HCT116 (cell line): Measurements from ENCODE around the gene GUCA2A. TPM values are rescaled to one million over a fixed set of nuclear protein-coding genes. Genes with fewer than 3 reads are reported as not detected.

Experiments used
- ATAC-seq: fragments of 200-7000 bp; cut with Tn5 transposase; 2 replicates; pipeline ENCODE4 v1.9.1; 2020; ENCODE audit warnings: mild to moderate bottlenecking, moderate library complexity
- BruUV-seq: library from RNA; stranded (reverse); fragments of 400-500 nt; replicated peaks from 2 replicates; lab custom pipeline; 2021; lab: Mats Ljungman, UMichigan
- CTCF ChIA-PET: fragments of 300-600 bp; sonication (Branson Sonifier 250); formaldehyde crosslinking; loops from one replicate; lab custom pipeline; 2021; ENCODE audit warnings: antibody characterized with exemption; lab: Charles Lee
- POLR2A ChIA-PET: fragments of 300-600, 350-600 bp; sonication (Branson Sonifier 250); formaldehyde crosslinking; loops from one replicate; lab custom pipeline; 2021; ENCODE audit warnings: antibody characterized with exemption; lab: Charles Lee
- RAD21 ChIA-PET, 2 experiments: fragments of 300-600 bp; sonication (Branson Sonifier 250); formaldehyde crosslinking; loops; one replicate each; lab custom pipeline; 2023; ENCODE audit warnings: low total read pairs in 2 of 2; ENCODE audit not compliant: uncharacterized antibody in 2 of 2, unreplicated experiment in 2 of 2, low non-redundant PET in 1 of 2; lab: Charles Lee
- DNase-seq: peaks from one replicate; pipeline ENCODE4 v3.0.0-alpha.2; 2010; ENCODE audit warnings: low read depth, low spot score
- H2AFZ ChIP-seq: fragments of 200-600 bp; shearing (Covaris generic), sonication (generic); 2 replicates; pipeline ENCODE4 v1.6.1; 2017; ENCODE audit warnings: low read depth, mixed run types, mixed read lengths, antibody characterized with exemption, low read length; ENCODE audit not compliant: poor library complexity, severe bottlenecking
- H3K27ac ChIP-seq: 2 replicates; pipeline ENCODE4 v1.5.1; 2012; ENCODE audit warnings: low read depth, low read length
- H3K27me3 ChIP-seq: fragments of 200-600 bp; sonication (generic); 2 replicates; pipeline ENCODE4 v1.6.1; 2016; ENCODE audit warnings: mixed run types, low read length, mixed read lengths; ENCODE audit not compliant: insufficient read depth
- H3K36me3 ChIP-seq, 2 experiments: fragments of 200-500 bp in 1 of 2; fragments of 200-600 bp in 1 of 2; sonication (Bioruptor generic) in 1 of 2; sonication (generic) in 1 of 2; 2 replicates each; pipeline versions ENCODE4 v1.5.1 to v1.6.1; 2014 to 2016; ENCODE audit warnings: low read length in 2 of 2, inconsistent platforms in 1 of 2, mixed read lengths in 1 of 2, mixed run types in 1 of 2; ENCODE audit not compliant: insufficient read depth in 2 of 2, control insufficient read depth in 1 of 2
- H3K4me1 ChIP-seq, 2 experiments: fragments of 200-600 bp in 1 of 2; sonication (generic) in 1 of 2; 2 replicates each; pipeline versions ENCODE4 v1.5.1 to v1.6.1; 2012 to 2017; ENCODE audit warnings: low read length in 2 of 2, inconsistent platforms in 1 of 2, mild to moderate bottlenecking in 1 of 2, mixed read lengths in 1 of 2, mixed run types in 1 of 2, moderate library complexity in 1 of 2; ENCODE audit not compliant: insufficient read depth in 2 of 2, control insufficient read depth in 1 of 2
- H3K4me2 ChIP-seq: fragments of 200-600 bp; sonication (generic); 2 replicates; pipeline ENCODE4 v1.6.1; 2017; ENCODE audit warnings: mixed run types, low read length, mixed read lengths
- H3K4me3 ChIP-seq, 2 experiments: fragments of 200-600 bp in 1 of 2; sonication (generic) in 1 of 2; replicated peaks in 1 of 2; 2 replicates each; pipeline ENCODE4 v1.5.1; 2011 to 2016; ENCODE audit warnings: low read length in 2 of 2, control low read depth in 1 of 2, low read depth in 1 of 2, mild to moderate bottlenecking in 1 of 2, mixed read lengths in 1 of 2, mixed run types in 1 of 2
- H3K79me2 ChIP-seq: fragments of 200-600 bp; sonication (generic); 2 replicates; pipeline ENCODE4 v1.6.1; 2017; ENCODE audit warnings: mild to moderate bottlenecking, mixed run types, low read length, moderate library complexity, mixed read lengths; ENCODE audit not compliant: insufficient read depth
- H3K9ac ChIP-seq: fragments of 200-600 bp; sonication (generic); 2 replicates; pipeline ENCODE4 v1.6.1; 2016; ENCODE audit warnings: low read length, mixed read lengths
- H3K9me2 ChIP-seq: fragments of 200-600 bp; sonication (generic), shearing (Covaris generic); 2 replicates; pipeline ENCODE4 v1.6.1; 2017; ENCODE audit warnings: mixed run types, mild to moderate bottlenecking, moderate library complexity; ENCODE audit not compliant: insufficient read depth
- H3K9me3 ChIP-seq, 2 experiments: fragments of 200-500 bp in 1 of 2; fragments of 200-600 bp in 1 of 2; sonication (Bioruptor generic) in 1 of 2; sonication (generic) in 1 of 2; 2 replicates each; pipeline ENCODE4 v1.6.1; 2014 to 2017; ENCODE audit warnings: low read length in 2 of 2, mixed read lengths in 2 of 2, inconsistent platforms in 1 of 2, low read depth in 1 of 2, mild to moderate bottlenecking in 1 of 2, mixed run types in 1 of 2, moderate library complexity in 1 of 2; ENCODE audit not compliant: control insufficient read depth in 1 of 2, insufficient read depth in 1 of 2
- H4K20me1 ChIP-seq: fragments of 200-600 bp; sonication (generic), shearing (Covaris generic); 2 replicates; pipeline ENCODE4 v1.6.1; 2017; ENCODE audit warnings: mixed run types, mild to moderate bottlenecking, moderate library complexity; ENCODE audit not compliant: insufficient read depth
- ATF3 ChIP-seq: IDR thresholded peaks from 2 replicates; pipeline ENCODE4 v1.6.1; 2012
- CBX3 ChIP-seq: IDR thresholded peaks from 2 replicates; pipeline ENCODE4 v1.6.1; 2012; ENCODE audit warnings: low read depth
- CEBPB ChIP-seq: IDR thresholded peaks from 2 replicates; pipeline ENCODE4 v1.6.1; 2012; ENCODE audit warnings: low read depth
- CTCF ChIP-seq, 3 experiments: fragments of 200-600 bp in 1 of 3; sonication (generic) in 1 of 3; IDR thresholded peaks in 2 of 3; conservative IDR thresholded peaks in 1 of 3; 2 replicates each; pipeline ENCODE4 v1.5.1; 2012 to 2017; ENCODE audit warnings: low read depth in 2 of 3, low read length in 2 of 3, antibody characterized with exemption in 1 of 3, borderline replicate concordance in 1 of 3, control low read depth in 1 of 3, mild to moderate bottlenecking in 1 of 3, mixed read lengths in 1 of 3, mixed run types in 1 of 3, moderate library complexity in 1 of 3; ENCODE audit not compliant: insufficient read depth in 1 of 3
- ELF1 ChIP-seq: IDR thresholded peaks from 2 replicates; pipeline ENCODE4 v1.6.1; 2012; ENCODE audit warnings: low read depth, borderline replicate concordance
- MAX ChIP-seq: IDR thresholded peaks from 2 replicates; pipeline ENCODE4 v1.6.1; 2012
- POLR2A ChIP-seq: IDR thresholded peaks from 2 replicates; pipeline ENCODE4 v1.7.0; 2011; ENCODE audit warnings: borderline replicate concordance; ENCODE audit not compliant: insufficient read depth, insufficient read length; ENCODE audit errors: extremely low read depth
- SIN3A ChIP-seq: IDR thresholded peaks from 2 replicates; pipeline ENCODE4 v1.6.1; 2012; ENCODE audit warnings: low read depth
- TCF7L2 ChIP-seq: IDR thresholded peaks from 2 replicates; pipeline ENCODE4 v1.7.0; 2011; ENCODE audit warnings: borderline replicate concordance, inconsistent platforms; ENCODE audit not compliant: insufficient read depth, insufficient read length; ENCODE audit errors: extremely low read depth
- ZFX ChIP-seq: fragments of 450-650 bp; IDR thresholded peaks from 2 replicates; pipeline ENCODE4 v1.6.1; 2017
- ZNF274 ChIP-seq: fragments of 200-500 bp; sonication (Bioruptor generic); IDR thresholded peaks from 2 replicates; pipeline ENCODE4 v1.6.1; 2014; ENCODE audit warnings: mild to moderate bottlenecking, low read depth, low read length, inconsistent platforms
- intact Hi-C: fragments of 100-400 bp; cut with micrococcal nuclease; formaldehyde crosslinking; loops from 2 replicates; pipeline ENCODE4 v1.10.0; 2022
- total RNA-seq: library from RNA; stranded (reverse); gene quantifications from one replicate; pipeline ENCODE4 v1.2.1, GENCODE V29; 2021; ENCODE audit not compliant: unreplicated experiment

Gene GUCA2A
- total RNA-seq, 1 experiment from 2014 or later: not detected

- H3K4me1 ChIP-seq: no peaks in the 10 kb centered on the region
- H3K9me2 ChIP-seq: no peaks in the 10 kb centered on the region
- H3K36me3 ChIP-seq: no peaks in the 10 kb centered on the region
- intact Hi-C loops: no loop called here
- no peak overlapping the region for H3K9ac ChIP-seq
- no peaks in the 10 kb centered on the region for H3K79me2 ChIP-seq
- no peak overlapping the region for H3K27ac ChIP-seq
- H3K27me3 ChIP-seq: no peaks in the 10 kb centered on the region
- no TSS peak for BruUV-seq
- no peak for DNase-seq
- ATAC-seq: no peak
- no peaks in the 10 kb centered on the region for H4K20me1 ChIP-seq
- H2AFZ ChIP-seq: no peak overlapping the region
- TF ChIP-seq POLR2A: no peak
- TF ChIP-seq ELF1: no peak
- TF ChIP-seq SIN3A: no peak
- TF ChIP-seq MAX: no peak
- no peak for TF ChIP-seq ZFX
- no peak overlapping the region for H3K4me3 ChIP-seq
- no peak overlapping the region for H3K4me2 ChIP-seq
- H3K9me3 ChIP-seq: no peaks in the 10 kb centered on the region
- POLR2A ChIA-PET: no interaction called here
- RAD21 ChIA-PET: no interaction called here
- CTCF ChIA-PET: no interaction called here
Measured at GRCh38 chr1:42128499-42128898, 36.0 kb downstream of the GUCA2A start.

- Histone ChIP-seq H3K27me3 (no peaks in the 10 kb centered on the region), H3K27ac (no peak overlapping the region), H3K4me3 (no peak overlapping the region), H4K20me1 (no peaks in the 10 kb centered on the region), H3K4me2 (no peak overlapping the region), H3K4me1 (no peaks in the 10 kb centered on the region), H2AFZ (no peak overlapping the region), H3K9me3 (no peaks in the 10 kb centered on the region), H3K9me2 (no peaks in the 10 kb centered on the region), H3K36me3 (no peaks in the 10 kb centered on the region), H3K79me2 (no peaks in the 10 kb centered on the region), H3K9ac (no peak overlapping the region)
- TF ChIP-seq TCF7L2 (no peak), ATF3 (no peak), CBX3 (no peak), CEBPB (no peak), ZNF274 (no peak), CTCF (IDR thresholded peaks at IDR 0.05 in 2 of 3, conservative IDR thresholded peaks at IDR 0.05 in 1 of 3; ENCODE audit: borderline replicate concordance in 1 of 3, insufficient read depth in 1 of 3, low read depth in 2 of 3, low read length in 2 of 3) (no peak)
- CTCF ChIA-PET: no interaction called here
- BruUV-seq: no TSS peak
- intact Hi-C loops: no loop called here
- POLR2A ChIA-PET: no interaction called here
- DNase-seq (no peak), ATAC-seq (no peak)
- RAD21 ChIA-PET: no interaction called here
Measured at GRCh38 chr1:42127767-42128166, 36.8 kb downstream of the GUCA2A start.
